HEK293 (cell line): ENCODE results near the gene ZXDC.

Source experiments
- CTCF ChIA-PET: fragments of 350-600 bp; formaldehyde crosslinking; extraction: SDS; loops from one replicate; lab custom pipeline; 2021; ENCODE audit warnings: antibody characterized with exemption; lab: Yijun Ruan, JAX
- POLR2A ChIA-PET: fragments of 300-600 bp; formaldehyde crosslinking; extraction: SDS; loops from one replicate; lab custom pipeline; 2020; ENCODE audit warnings: antibody characterized with exemption, inconsistent platforms; lab: Yijun Ruan, JAX
- H3K27ac ChIP-seq: fragments of 200-500 bp; sonication (Bioruptor generic); 2 replicates; pipeline ENCODE4 v1.5.1; 2014; ENCODE audit warnings: low read depth, low read length, control low read depth, inconsistent platforms; ENCODE audit errors: extremely low read depth
- H3K36me3 ChIP-seq, 2 experiments: fragments of 200-500 bp in 1 of 2; sonication (Bioruptor generic) in 1 of 2; 1 replicate in 1 of 2; 2 replicates in 1 of 2; pipeline ENCODE4 v1.5.1; 2014 to 2017; ENCODE audit warnings: inconsistent platforms in 2 of 2, low read length in 2 of 2; ENCODE audit not compliant: control insufficient read depth in 2 of 2, insufficient read depth in 1 of 2
- H3K4me1 ChIP-seq: fragments of 200-500 bp; sonication (Bioruptor generic); 2 replicates; pipeline ENCODE4 v1.5.1; 2014; ENCODE audit warnings: mild to moderate bottlenecking, low read length, inconsistent platforms; ENCODE audit not compliant: control insufficient read depth, insufficient read depth
- H3K4me3 ChIP-seq: 2 replicates; pipeline ENCODE4 v1.5.1; 2011; ENCODE audit warnings: low read depth, mild to moderate bottlenecking, control low read depth, low read length, moderate library complexity
- H3K9me3 ChIP-seq: fragments of 200-500 bp; sonication (Bioruptor generic); 2 replicates; pipeline ENCODE4 v1.5.1; 2014; ENCODE audit warnings: low read depth, low read length, inconsistent platforms; ENCODE audit not compliant: control insufficient read depth, insufficient read depth
- FEZF1 ChIP-seq: fragments of 450-650 bp; formaldehyde crosslinking; IDR thresholded peaks from 2 replicates; pipeline ENCODE4 v1.5.1; 2016; ENCODE audit warnings: missing biosample characterization, missing genetic modification characterization
- GFI1B ChIP-seq: fragments of 450-650 bp; formaldehyde crosslinking; IDR thresholded peaks from 2 replicates; pipeline ENCODE4 v1.5.1; 2016; ENCODE audit warnings: missing biosample characterization, missing genetic modification characterization
- KLF1 ChIP-seq: fragments of 450-650 bp; formaldehyde crosslinking; IDR thresholded peaks from 2 replicates; pipeline ENCODE4 v1.5.1; 2016; ENCODE audit warnings: missing biosample characterization, missing genetic modification characterization
- OVOL3 ChIP-seq: fragments of 450-650 bp; formaldehyde crosslinking; IDR thresholded peaks from 2 replicates; pipeline ENCODE4 v1.5.1; 2016; ENCODE audit warnings: missing biosample characterization, missing genetic modification characterization
- REPIN1 ChIP-seq: fragments of 450-650 bp; formaldehyde crosslinking; IDR thresholded peaks from 2 replicates; pipeline ENCODE4 v1.5.1; 2017; ENCODE audit warnings: missing biosample characterization, missing genetic modification characterization, low read depth
- SCRT2 ChIP-seq: fragments of 450-650 bp; formaldehyde crosslinking; IDR thresholded peaks from 2 replicates; pipeline ENCODE4 v1.5.1; 2016; ENCODE audit warnings: missing biosample characterization, missing genetic modification characterization
- SETDB1 ChIP-seq: IDR thresholded peaks from one replicate; pipeline ENCODE4 v1.6.1; 2017; ENCODE audit warnings: mild to moderate bottlenecking, low read length, moderate library complexity, mixed read lengths; ENCODE audit not compliant: insufficient read length
- ZBTB17 ChIP-seq: fragments of 450-650 bp; formaldehyde crosslinking; IDR thresholded peaks from 2 replicates; pipeline ENCODE4 v1.5.1; 2016; ENCODE audit warnings: missing biosample characterization, missing genetic modification characterization
- ZBTB21 ChIP-seq: fragments of 450-650 bp; formaldehyde crosslinking; IDR thresholded peaks from 2 replicates; pipeline ENCODE4 v1.5.1; 2017; ENCODE audit warnings: missing biosample characterization, missing genetic modification characterization
- ZBTB8A ChIP-seq: fragments of 450-650 bp; formaldehyde crosslinking; IDR thresholded peaks from 2 replicates; pipeline ENCODE4 v1.5.1; 2016; ENCODE audit warnings: missing biosample characterization, missing genetic modification characterization
- ZNF132 ChIP-seq: fragments of 450-650 bp; formaldehyde crosslinking; IDR thresholded peaks from 2 replicates; pipeline ENCODE4 v1.5.1; 2017; ENCODE audit warnings: missing biosample characterization, missing genetic modification characterization, borderline replicate concordance
- ZNF214 ChIP-seq: fragments of 450-650 bp; formaldehyde crosslinking; IDR thresholded peaks from 2 replicates; pipeline ENCODE4 v1.5.1; 2017; ENCODE audit warnings: missing biosample characterization, mild to moderate bottlenecking, missing genetic modification characterization, borderline replicate concordance
- ZNF239 ChIP-seq: fragments of 450-650 bp; formaldehyde crosslinking; IDR thresholded peaks from 2 replicates; pipeline ENCODE4 v1.5.1; 2016; ENCODE audit warnings: missing biosample characterization, missing genetic modification characterization
- ZNF274 ChIP-seq, 2 experiments: fragments of 200-500 bp in 1 of 2; fragments of 450-650 bp in 1 of 2; sonication (Bioruptor generic) in 1 of 2; formaldehyde crosslinking in 1 of 2; IDR thresholded peaks; 2 replicates each; pipeline versions ENCODE4 v1.5.1 to v1.6.1; 2014 to 2016; ENCODE audit warnings: borderline replicate concordance in 1 of 2, inconsistent platforms in 1 of 2, low read length in 1 of 2, missing biosample characterization in 1 of 2, missing genetic modification characterization in 1 of 2
- ZNF311 ChIP-seq: fragments of 450-650 bp; formaldehyde crosslinking; IDR thresholded peaks from 2 replicates; pipeline ENCODE4 v1.5.1; 2017; ENCODE audit warnings: missing biosample characterization, missing genetic modification characterization, borderline replicate concordance
- ZNF416 ChIP-seq: fragments of 450-650 bp; formaldehyde crosslinking; IDR thresholded peaks from 2 replicates; pipeline ENCODE4 v1.5.1; 2016; ENCODE audit warnings: missing biosample characterization, missing genetic modification characterization
- ZNF501 ChIP-seq: fragments of 450-650 bp; formaldehyde crosslinking; IDR thresholded peaks from 2 replicates; pipeline ENCODE4 v1.5.1; 2016; ENCODE audit warnings: missing biosample characterization, missing genetic modification characterization
- ZNF660 ChIP-seq: fragments of 450-650 bp; IDR thresholded peaks from 2 replicates; pipeline ENCODE4 v1.5.1; 2018; ENCODE audit warnings: missing biosample characterization, mild to moderate bottlenecking, missing genetic modification characterization
- ZNF707 ChIP-seq: fragments of 450-650 bp; formaldehyde crosslinking; IDR thresholded peaks from 2 replicates; pipeline ENCODE4 v1.5.1; 2016; ENCODE audit warnings: missing biosample characterization, missing genetic modification characterization
- ZNF777 ChIP-seq: fragments of 450-650 bp; formaldehyde crosslinking; IDR thresholded peaks from 2 replicates; pipeline ENCODE4 v1.5.1; 2017; ENCODE audit warnings: missing biosample characterization, missing genetic modification characterization, borderline replicate concordance
- ZNF792 ChIP-seq: fragments of 450-650 bp; formaldehyde crosslinking; IDR thresholded peaks from 2 replicates; pipeline ENCODE4 v1.5.1; 2016; ENCODE audit warnings: missing biosample characterization, missing genetic modification characterization
- ZNF843 ChIP-seq: fragments of 450-650 bp; formaldehyde crosslinking; IDR thresholded peaks from 2 replicates; pipeline ENCODE4 v1.5.1; 2016; ENCODE audit warnings: missing biosample characterization, missing genetic modification characterization
- ZSCAN16 ChIP-seq: fragments of 450-650 bp; formaldehyde crosslinking; IDR thresholded peaks from 2 replicates; pipeline ENCODE4 v1.5.1; 2016; ENCODE audit warnings: missing biosample characterization, missing genetic modification characterization
- TF ChIP-seq, protein P1 (sequence below): fragments of 450-650 bp; formaldehyde crosslinking; IDR thresholded peaks from 2 replicates; pipeline ENCODE4 v1.5.1; 2017; ENCODE audit warnings: missing biosample characterization, missing genetic modification characterization
- TF ChIP-seq, protein P2 (sequence below): fragments of 450-650 bp; formaldehyde crosslinking; IDR thresholded peaks from 2 replicates; pipeline ENCODE4 v1.5.1; 2016; ENCODE audit warnings: missing biosample characterization, missing genetic modification characterization, low read depth
- TF ChIP-seq, protein P3 (sequence below): fragments of 450-650 bp; IDR thresholded peaks from 2 replicates; pipeline ENCODE4 v1.5.1; 2018; ENCODE audit warnings: missing biosample characterization, missing genetic modification characterization
- TF ChIP-seq, protein P4 (sequence below): fragments of 450-650 bp; formaldehyde crosslinking; IDR thresholded peaks from 2 replicates; pipeline ENCODE4 v1.5.1; 2016; ENCODE audit warnings: missing biosample characterization, missing genetic modification characterization
- TF ChIP-seq, protein P5 (sequence below): fragments of 450-650 bp; formaldehyde crosslinking; IDR thresholded peaks from 2 replicates; pipeline ENCODE4 v1.5.1; 2016; ENCODE audit warnings: missing biosample characterization, missing genetic modification characterization
- TF ChIP-seq, protein P6 (sequence below): fragments of 450-650 bp; formaldehyde crosslinking; IDR thresholded peaks from 2 replicates; pipeline ENCODE4 v1.5.1; 2016; ENCODE audit warnings: missing biosample characterization, missing genetic modification characterization

ZXDC gene

DNA sequence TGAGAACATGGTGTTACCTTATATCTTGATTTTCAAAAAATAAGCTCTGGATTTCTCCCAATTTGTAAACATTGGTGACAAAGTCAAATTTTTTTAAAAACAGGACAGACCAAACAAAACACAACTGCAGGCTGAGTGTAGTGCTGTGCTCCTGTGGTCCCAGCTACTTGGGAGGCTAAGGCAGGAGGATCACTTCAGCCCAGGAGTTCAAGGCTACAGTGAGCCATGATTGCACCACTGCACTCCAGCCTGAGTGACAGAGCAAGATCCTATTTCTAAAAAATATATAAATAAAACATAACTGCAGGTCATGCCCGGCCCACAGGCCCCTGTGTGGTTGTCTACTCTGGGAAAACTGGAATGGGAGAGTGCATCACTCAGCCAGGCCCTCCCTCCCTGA is 4.0 kb upstream of the ZXDC start (continued):
- TF ChIP-seq ZBTB8A, result no peak
- TF ChIP-seq ZSCAN16, result no peak
- TF ChIP-seq ZNF214 (tag by site-specific recombination), result no peak
- no peak for TF ChIP-seq ZNF416
- no peak for TF ChIP-seq ZBTB21 (tag by site-specific recombination)
- no peak for TF ChIP-seq FEZF1 (tag by site-specific recombination)
- TF ChIP-seq ZNF311, result no peak
- no peak for TF ChIP-seq ZBTB17
- TF ChIP-seq ZNF660 (tag by site-specific recombination), result no peak
- TF ChIP-seq, protein P1, sequence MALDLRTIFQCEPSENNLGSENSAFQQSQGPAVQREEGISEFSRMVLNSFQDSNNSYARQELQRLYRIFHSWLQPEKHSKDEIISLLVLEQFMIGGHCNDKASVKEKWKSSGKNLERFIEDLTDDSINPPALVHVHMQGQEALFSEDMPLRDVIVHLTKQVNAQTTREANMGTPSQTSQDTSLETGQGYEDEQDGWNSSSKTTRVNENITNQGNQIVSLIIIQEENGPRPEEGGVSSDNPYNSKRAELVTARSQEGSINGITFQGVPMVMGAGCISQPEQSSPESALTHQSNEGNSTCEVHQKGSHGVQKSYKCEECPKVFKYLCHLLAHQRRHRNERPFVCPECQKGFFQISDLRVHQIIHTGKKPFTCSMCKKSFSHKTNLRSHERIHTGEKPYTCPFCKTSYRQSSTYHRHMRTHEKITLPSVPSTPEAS (tag by site-specific recombination), result no peak
- TF ChIP-seq, protein P2, sequence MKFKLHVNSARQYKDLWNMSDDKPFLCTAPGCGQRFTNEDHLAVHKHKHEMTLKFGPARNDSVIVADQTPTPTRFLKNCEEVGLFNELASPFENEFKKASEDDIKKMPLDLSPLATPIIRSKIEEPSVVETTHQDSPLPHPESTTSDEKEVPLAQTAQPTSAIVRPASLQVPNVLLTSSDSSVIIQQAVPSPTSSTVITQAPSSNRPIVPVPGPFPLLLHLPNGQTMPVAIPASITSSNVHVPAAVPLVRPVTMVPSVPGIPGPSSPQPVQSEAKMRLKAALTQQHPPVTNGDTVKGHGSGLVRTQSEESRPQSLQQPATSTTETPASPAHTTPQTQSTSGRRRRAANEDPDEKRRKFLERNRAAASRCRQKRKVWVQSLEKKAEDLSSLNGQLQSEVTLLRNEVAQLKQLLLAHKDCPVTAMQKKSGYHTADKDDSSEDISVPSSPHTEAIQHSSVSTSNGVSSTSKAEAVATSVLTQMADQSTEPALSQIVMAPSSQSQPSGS (tag by site-specific recombination), result no peak

DNA sequence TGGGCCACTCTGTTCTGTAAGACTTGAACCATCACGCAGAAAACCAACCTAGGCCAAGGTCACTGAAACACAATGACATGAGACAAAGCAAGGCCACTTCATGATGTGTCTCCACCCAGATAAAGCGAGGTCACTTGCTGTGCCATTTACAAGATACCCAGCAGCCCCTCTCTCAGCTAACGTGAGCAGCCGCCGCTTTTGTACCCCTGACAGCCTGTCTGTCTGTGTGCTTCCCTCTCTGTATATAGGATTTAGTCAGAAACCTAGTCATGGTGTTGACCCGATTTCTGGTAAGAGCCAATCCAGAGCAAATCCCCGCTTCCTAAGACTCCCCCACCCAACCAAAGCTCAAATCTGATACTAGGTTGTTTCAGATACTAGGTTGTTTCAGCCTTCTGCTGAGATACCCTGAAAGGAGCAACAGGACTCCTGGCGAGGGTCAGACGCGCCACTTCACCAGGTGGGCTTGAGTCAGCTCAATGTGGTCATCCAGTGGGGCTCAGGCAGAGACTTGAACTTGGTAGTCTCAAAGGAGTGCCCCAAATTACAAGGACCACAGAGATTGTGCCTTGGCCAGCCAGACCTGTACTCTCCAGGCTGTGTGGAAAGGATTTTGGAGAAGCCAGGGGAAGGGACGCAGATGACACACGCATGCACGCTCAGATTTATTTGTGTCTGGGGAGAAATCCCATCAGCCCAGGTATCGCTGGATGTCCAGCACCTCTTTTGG is 3.1 kb upstream of the ZXDC start:
- POLR2A ChIA-PET, result no interaction called here
- H3K27ac ChIP-seq, result no peak overlapping the region
- TF ChIP-seq ZBTB8A (no peak), ZNF707 (tag by site-specific recombination) (no peak), SCRT2 (tag by site-specific recombination) (no peak), ZNF274 (IDR thresholded peaks at IDR 0.05; ENCODE audit: low read length) (no peak), ZNF274 (tag by site-specific recombination; IDR thresholded peaks at IDR 0.05; ENCODE audit: borderline replicate concordance) (no peak), ZNF132 (no peak), GFI1B (no peak), ZNF239 (tag by site-specific recombination) (no peak), OVOL3 (tag by site-specific recombination) (no peak), ZNF792 (tag by site-specific recombination) (no peak), ZNF777 (tag by site-specific recombination) (no peak), KLF1 (tag by site-specific recombination) (no peak), ZNF501 (tag by site-specific recombination) (no peak), ZNF843 (no peak), SETDB1 (no peak), REPIN1 (tag by site-specific recombination) (no peak)
- TF ChIP-seq, protein P3, sequence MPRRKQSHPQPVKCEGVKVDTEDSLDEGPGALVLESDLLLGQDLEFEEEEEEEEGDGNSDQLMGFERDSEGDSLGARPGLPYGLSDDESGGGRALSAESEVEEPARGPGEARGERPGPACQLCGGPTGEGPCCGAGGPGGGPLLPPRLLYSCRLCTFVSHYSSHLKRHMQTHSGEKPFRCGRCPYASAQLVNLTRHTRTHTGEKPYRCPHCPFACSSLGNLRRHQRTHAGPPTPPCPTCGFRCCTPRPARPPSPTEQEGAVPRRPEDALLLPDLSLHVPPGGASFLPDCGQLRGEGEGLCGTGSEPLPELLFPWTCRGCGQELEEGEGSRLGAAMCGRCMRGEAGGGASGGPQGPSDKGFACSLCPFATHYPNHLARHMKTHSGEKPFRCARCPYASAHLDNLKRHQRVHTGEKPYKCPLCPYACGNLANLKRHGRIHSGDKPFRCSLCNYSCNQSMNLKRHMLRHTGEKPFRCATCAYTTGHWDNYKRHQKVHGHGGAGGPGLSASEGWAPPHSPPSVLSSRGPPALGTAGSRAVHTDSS (tag by site-specific recombination), result no peak
- TF ChIP-seq, protein P4, sequence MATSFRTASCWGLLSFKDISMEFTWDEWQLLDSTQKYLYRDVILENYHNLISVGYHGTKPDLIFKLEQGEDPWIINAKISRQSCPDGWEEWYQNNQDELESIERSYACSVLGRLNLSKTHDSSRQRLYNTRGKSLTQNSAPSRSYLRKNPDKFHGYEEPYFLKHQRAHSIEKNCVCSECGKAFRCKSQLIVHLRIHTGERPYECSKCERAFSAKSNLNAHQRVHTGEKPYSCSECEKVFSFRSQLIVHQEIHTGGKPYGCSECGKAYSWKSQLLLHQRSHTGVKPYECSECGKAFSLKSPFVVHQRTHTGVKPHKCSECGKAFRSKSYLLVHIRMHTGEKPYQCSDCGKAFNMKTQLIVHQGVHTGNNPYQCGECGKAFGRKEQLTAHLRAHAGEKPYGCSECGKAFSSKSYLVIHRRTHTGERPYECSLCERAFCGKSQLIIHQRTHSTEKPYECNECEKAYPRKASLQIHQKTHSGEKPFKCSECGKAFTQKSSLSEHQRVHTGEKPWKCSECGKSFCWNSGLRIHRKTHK (tag by site-specific recombination), result no peak
- TF ChIP-seq, protein P5, sequence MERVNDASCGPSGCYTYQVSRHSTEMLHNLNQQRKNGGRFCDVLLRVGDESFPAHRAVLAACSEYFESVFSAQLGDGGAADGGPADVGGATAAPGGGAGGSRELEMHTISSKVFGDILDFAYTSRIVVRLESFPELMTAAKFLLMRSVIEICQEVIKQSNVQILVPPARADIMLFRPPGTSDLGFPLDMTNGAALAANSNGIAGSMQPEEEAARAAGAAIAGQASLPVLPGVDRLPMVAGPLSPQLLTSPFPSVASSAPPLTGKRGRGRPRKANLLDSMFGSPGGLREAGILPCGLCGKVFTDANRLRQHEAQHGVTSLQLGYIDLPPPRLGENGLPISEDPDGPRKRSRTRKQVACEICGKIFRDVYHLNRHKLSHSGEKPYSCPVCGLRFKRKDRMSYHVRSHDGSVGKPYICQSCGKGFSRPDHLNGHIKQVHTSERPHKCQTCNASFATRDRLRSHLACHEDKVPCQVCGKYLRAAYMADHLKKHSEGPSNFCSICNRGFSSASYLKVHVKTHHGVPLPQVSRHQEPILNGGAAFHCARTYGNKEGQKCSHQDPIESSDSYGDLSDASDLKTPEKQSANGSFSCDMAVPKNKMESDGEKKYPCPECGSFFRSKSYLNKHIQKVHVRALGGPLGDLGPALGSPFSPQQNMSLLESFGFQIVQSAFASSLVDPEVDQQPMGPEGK (tag by site-specific recombination), result no peak
- TF ChIP-seq, protein P6, sequence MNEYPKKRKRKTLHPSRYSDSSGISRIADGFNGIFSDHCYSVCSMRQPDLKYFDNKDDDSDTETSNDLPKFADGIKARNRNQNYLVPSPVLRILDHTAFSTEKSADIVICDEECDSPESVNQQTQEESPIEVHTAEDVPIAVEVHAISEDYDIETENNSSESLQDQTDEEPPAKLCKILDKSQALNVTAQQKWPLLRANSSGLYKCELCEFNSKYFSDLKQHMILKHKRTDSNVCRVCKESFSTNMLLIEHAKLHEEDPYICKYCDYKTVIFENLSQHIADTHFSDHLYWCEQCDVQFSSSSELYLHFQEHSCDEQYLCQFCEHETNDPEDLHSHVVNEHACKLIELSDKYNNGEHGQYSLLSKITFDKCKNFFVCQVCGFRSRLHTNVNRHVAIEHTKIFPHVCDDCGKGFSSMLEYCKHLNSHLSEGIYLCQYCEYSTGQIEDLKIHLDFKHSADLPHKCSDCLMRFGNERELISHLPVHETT, result no peak

More for the DNA sequence above, 3.1 kb upstream of the ZXDC start:
- Histone ChIP-seq H3K4me3 (no peak overlapping the region), H3K9me3 (no peaks in the 10 kb centered on the region), H3K36me3 (no peaks in the 10 kb centered on the region), H3K4me1 (no peaks in the 10 kb centered on the region; the same call in 1 of the 2 replicates)
- CTCF ChIA-PET, result no interaction called here
